Thyroid gland (tissue), 4 donors: ENCODE data around the gene ITM2B. TPM values are rescaled to one million over a fixed set of nuclear protein-coding genes. Genes with fewer than 3 reads are reported as not detected.
"Not testable (repeated sequence)": the region's sequence is repeated elsewhere in the genome, so short reads cannot be mapped to it uniquely, and the experiment has no call there.

Experiments
- DNase-seq, 2 donors: peaks; one replicate each; pipeline ENCODE4 v3.0.0-alpha.2; 2019
- H3K27ac ChIP-seq, 3 donors: fragments of 200-600 bp; sonication (generic); 1 replicate in 2 of 3; 2 replicates in 1 of 3; pipeline ENCODE4 v1.5.1; 2016 to 2019; ENCODE audit warnings: mild to moderate bottlenecking in 1 of 3, moderate library complexity in 1 of 3
- H3K27me3 ChIP-seq: fragments of 200-600 bp; sonication (generic); one replicate; pipeline ENCODE4 v1.5.1; 2019
- H3K36me3 ChIP-seq, 2 donors: fragments of 200-600 bp; sonication (generic); one replicate each; pipeline ENCODE4 v1.5.1; 2016 to 2019
- H3K4me1 ChIP-seq, 2 donors: fragments of 200-600 bp; sonication (generic); one replicate each; pipeline ENCODE4 v1.5.1; 2017 to 2019
- H3K4me3 ChIP-seq, 3 donors: fragments of 200-600 bp; sonication (generic); replicated peaks in 1 of 3; 1 replicate in 2 of 3; 2 replicates in 1 of 3; pipeline ENCODE4 v1.5.1; 2016; ENCODE audit warnings: mild to moderate bottlenecking in 1 of 3
- H3K9me3 ChIP-seq: fragments of 200-600 bp; sonication (generic); one replicate; pipeline ENCODE4 v1.5.1; 2017
- CTCF ChIP-seq, 6 experiments: fragments of 200-600 bp in 3 of 6; fragments of 450-650 bp in 3 of 6; sonication (generic) in 3 of 6; IDR thresholded peaks; one replicate each; pipeline ENCODE4 v1.5.1; 2016 to 2019; ENCODE audit warnings: antibody characterized with exemption in 6 of 6, mild to moderate bottlenecking in 2 of 6, inconsistent platforms in 1 of 6, moderate library complexity in 1 of 6
- POLR2A ChIP-seq, 2 donors: fragments of 450-650 bp; IDR thresholded peaks; one replicate each; pipeline ENCODE4 v1.6.1; 2017; ENCODE audit warnings: antibody characterized with exemption in 2 of 2, mild to moderate bottlenecking in 2 of 2, moderate library complexity in 1 of 2
- WGBS, 2 donors: methylation state at CpG; one replicate each; pipeline ENCODE4 v1.1.5; 2017; 5-methylcytosine and 5-hydroxymethylcytosine counted together
- intact Hi-C: fragments of 100-400 bp; cut with DNase I; formaldehyde crosslinking; loops from one replicate; pipeline ENCODE4 v1.15.1; 2023
- total RNA-seq, 4 donors: library from RNA; depleted of rRNA; stranded (reverse); fragments of >200 nt; gene quantifications; one replicate each; pipeline ENCODE4 v1.2.3, GENCODE V29; 2016

Gene ITM2B
- total RNA-seq, 4 donors from 2014 or later: 550 to 716 (median 624) TPM

- TF ChIP-seq POLR2A (IDR thresholded peaks at IDR 0.05) (no peak), CTCF (IDR thresholded peaks at IDR 0.05) (no peak)
- Histone ChIP-seq H3K4me3 (no peak overlapping the region), H3K27me3 (no peaks in the 10 kb centered on the region), H3K36me3 (no peaks in the 10 kb centered on the region), H3K4me1 (no peaks in the 10 kb centered on the region), H3K9me3 (no peaks in the 10 kb centered on the region), H3K27ac (no peak overlapping the region)
- intact Hi-C loops: no loop called here
- 71 to 79% methylated on average over 2 of the region's 2 CpGs for WGBS, 2 donors
- DNase-seq: no peak
Observed at GRCh38 chr13:48188601-48189000, 44.4 kb upstream of the ITM2B start.

GRCh38 chr13:48189171-48189570, 43.8 kb upstream of the ITM2B start:
- 74 to 82% methylated on average over 1 of the region's 1 CpG for WGBS, 2 donors
- intact Hi-C loops: no loop called here
- Histone ChIP-seq H3K27ac (no peak overlapping the region), H3K36me3 (no peaks in the 10 kb centered on the region), H3K9me3 (no peaks in the 10 kb centered on the region), H3K4me1 (no peaks in the 10 kb centered on the region), H3K27me3 (no peaks in the 10 kb centered on the region), H3K4me3 (no peak overlapping the region)
- no peak for DNase-seq
- TF ChIP-seq CTCF (IDR thresholded peaks at IDR 0.05): no peak
- no peak for TF ChIP-seq POLR2A (IDR thresholded peaks at IDR 0.05)

GRCh38 chr13:48192411-48192935, 40.5 kb upstream of the ITM2B start:
- no peak for DNase-seq
- H3K4me3 ChIP-seq: no peak overlapping the region
- intact Hi-C loops: no loop called here
- 75 to 77% methylated on average over 8 of the region's 8 CpGs for WGBS, 2 donors
- H3K36me3 ChIP-seq: no peaks in the 10 kb centered on the region
- TF ChIP-seq POLR2A (IDR thresholded peaks at IDR 0.05): no peak
- no peaks in the 10 kb centered on the region for H3K9me3 ChIP-seq
- H3K27me3 ChIP-seq: no peaks in the 10 kb centered on the region
- no peak overlapping the region for H3K27ac ChIP-seq
- no peaks in the 10 kb centered on the region for H3K4me1 ChIP-seq

- 88 to 91% methylated on average over 3 of the region's 3 CpGs for WGBS, 2 donors
- Histone ChIP-seq H3K4me3 (no peak overlapping the region), H3K27ac (no peak overlapping the region), H3K36me3 (no peaks in the 10 kb centered on the region), H3K4me1 (no peaks in the 10 kb centered on the region), H3K27me3 (no peaks in the 10 kb centered on the region), H3K9me3 (no peaks in the 10 kb centered on the region)
- TF ChIP-seq CTCF (IDR thresholded peaks at IDR 0.05): no peak
- no peak for TF ChIP-seq POLR2A (IDR thresholded peaks at IDR 0.05)
- intact Hi-C loops: no loop called here
- DNase-seq: no peak
Observed at GRCh38 chr13:48194379-48194754, 38.6 kb upstream of the ITM2B start.

- 80 to 81% methylated on average over 4 of the region's 4 CpGs for WGBS, 2 donors
- no peaks in the 10 kb centered on the region for H3K36me3 ChIP-seq
- H3K9me3 ChIP-seq: no peaks in the 10 kb centered on the region
- no peaks in the 10 kb centered on the region for H3K4me1 ChIP-seq
- no peak overlapping the region for H3K4me3 ChIP-seq
- no peaks in the 10 kb centered on the region for H3K27me3 ChIP-seq
- no peak for DNase-seq
- intact Hi-C loops: no loop called here
- no peak for TF ChIP-seq POLR2A (IDR thresholded peaks at IDR 0.05)
- H3K27ac ChIP-seq: no peak overlapping the region
Observed at GRCh38 chr13:48199404-48199946, 33.5 kb upstream of the ITM2B start.

- 64 to 75% methylated on average over 2 to 3 of the region's 3 CpGs for WGBS, 2 donors
- no peak overlapping the region for H3K27ac ChIP-seq
- intact Hi-C loops: no loop called here
- H3K36me3 ChIP-seq: no peaks in the 10 kb centered on the region
- TF ChIP-seq POLR2A (IDR thresholded peaks at IDR 0.05): no peak
- TF ChIP-seq CTCF (IDR thresholded peaks at IDR 0.05): no peak
- no peak overlapping the region for H3K4me3 ChIP-seq
- DNase-seq: no peak
- no peaks in the 10 kb centered on the region for H3K9me3 ChIP-seq
- no peaks in the 10 kb centered on the region for H3K4me1 ChIP-seq
- no peaks in the 10 kb centered on the region for H3K27me3 ChIP-seq
Observed at GRCh38 chr13:48201044-48201443, 32.0 kb upstream of the ITM2B start.

GRCh38 chr13:48207207-48207606, 25.8 kb upstream of the ITM2B start:
- H3K4me3 ChIP-seq, DNase-seq, H3K36me3 ChIP-seq, H3K27me3 ChIP-seq, H3K9me3 ChIP-seq, H3K27ac ChIP-seq, H3K4me1 ChIP-seq, intact Hi-C loops: not testable (repeated sequence)
- WGBS, 2 donors: 91% methylated on average over 4 of the region's 4 CpGs
